H1 (cell line): ENCODE results near the gene LDLRAD4. TPM values are rescaled to one million over a fixed set of nuclear protein-coding genes. Genes with fewer than 3 reads are reported as not detected.

Source experiments
- CTCF ChIA-PET: fragments of 300-600 bp; sonication (Branson Sonifier 250); formaldehyde crosslinking; loops from one replicate; lab custom pipeline; 2021; ENCODE audit not compliant: partially characterized antibody; lab: Charles Lee
- POLR2A ChIA-PET: fragments of 300-600 bp; sonication (Branson Sonifier 250); formaldehyde crosslinking; loops from one replicate; lab custom pipeline; 2021; ENCODE audit warnings: inconsistent platforms; ENCODE audit not compliant: partially characterized antibody; lab: Charles Lee
- DNase-seq, 2 experiments: peaks; one replicate each; pipeline versions ENCODE4 v3.0.0 to v3.0.0-alpha.2; 2010 to 2022; ENCODE audit warnings: low spot score in 2 of 2, low read depth in 1 of 2, mixed read lengths in 1 of 2
- FAIRE-seq: peaks from 2 replicates; lab custom pipeline; 2011; peaks lifted over from hg19 to GRCh38; lab: Jason Lieb, UNC
- H2AFZ ChIP-seq: 2 replicates; pipeline ENCODE4 v1.8.1; 2012; ENCODE audit warnings: low read length, inconsistent platforms
- H2AK5ac ChIP-seq: 2 replicates; pipeline ENCODE4 v1.6.1; 2013; ENCODE audit warnings: low read depth, low read length
- H2BK120ac ChIP-seq: replicated peaks from 2 replicates; pipeline ENCODE3; 2013; ENCODE audit warnings: low read depth, low read length, inconsistent platforms
- H2BK12ac ChIP-seq: 2 replicates; pipeline ENCODE4 v1.6.1; 2013; ENCODE audit warnings: low read depth, low read length
- H2BK15ac ChIP-seq: 2 replicates; pipeline ENCODE4 v1.6.1; 2013; ENCODE audit warnings: low read length
- H2BK20ac ChIP-seq: 2 replicates; pipeline ENCODE4 v1.6.1; 2013; ENCODE audit warnings: low read length
- H2BK5ac ChIP-seq: 2 replicates; pipeline ENCODE4 v1.6.1; 2013; ENCODE audit warnings: low read depth, low read length
- H3K14ac ChIP-seq: 2 replicates; pipeline ENCODE4 v1.6.1; 2013; ENCODE audit warnings: inconsistent platforms; ENCODE audit not compliant: insufficient read length
- H3K18ac ChIP-seq: 2 replicates; pipeline ENCODE4 v1.6.1; 2013; ENCODE audit warnings: low read length; ENCODE audit errors: extremely low read depth
- H3K23ac ChIP-seq: 2 replicates; pipeline ENCODE4 v1.6.1; 2013; ENCODE audit warnings: inconsistent platforms; ENCODE audit not compliant: insufficient read length
- H3K23me2 ChIP-seq: 2 replicates; pipeline ENCODE4 v1.6.1; 2013; ENCODE audit warnings: low read depth, low read length
- H3K27ac ChIP-seq: 2 replicates; pipeline ENCODE4 v1.6.1; 2011; ENCODE audit warnings: low read depth, low read length, inconsistent platforms
- H3K27me3 ChIP-seq, 4 experiments: replicated peaks in 1 of 4; 1 replicate in 1 of 4; 2 replicates in 3 of 4; pipeline versions ENCODE4 v1.6.1 to v1.8.1; 2011 to 2013; ENCODE audit warnings: low read length in 3 of 4, mild to moderate bottlenecking in 3 of 4, inconsistent platforms in 2 of 4, mixed read lengths in 2 of 4, moderate library complexity in 1 of 4; ENCODE audit not compliant: control insufficient read depth in 3 of 4, insufficient read depth in 3 of 4; ENCODE audit errors: extremely low read depth in 1 of 4
- H3K36me3 ChIP-seq, 4 experiments: 2 replicates each; pipeline versions ENCODE4 v1.6.1 to v1.8.1; 2011 to 2013; ENCODE audit warnings: mild to moderate bottlenecking in 4 of 4, low read length in 3 of 4, moderate library complexity in 2 of 4, control low read depth in 1 of 4, inconsistent platforms in 1 of 4; ENCODE audit not compliant: insufficient read depth in 4 of 4, control insufficient read depth in 2 of 4
- H3K4ac ChIP-seq: replicated peaks from 2 replicates; pipeline ENCODE3; 2013; ENCODE audit warnings: low read length, low read depth, mixed read lengths, inconsistent platforms; ENCODE audit not compliant: insufficient read length
- H3K4me1 ChIP-seq, 4 experiments: replicated peaks in 1 of 4; 1 replicate in 1 of 4; 2 replicates in 3 of 4; pipeline versions ENCODE4 v1.6.1 to v1.8.1; 2011 to 2013; ENCODE audit warnings: low read length in 3 of 4, inconsistent platforms in 2 of 4, mixed read lengths in 1 of 4; ENCODE audit not compliant: insufficient read depth in 4 of 4, control insufficient read depth in 3 of 4
- H3K4me2 ChIP-seq, 2 experiments: 2 replicates each; pipeline versions ENCODE4 v1.6.1 to v1.8.1; 2011 to 2013; ENCODE audit warnings: low read depth in 2 of 2, low read length in 2 of 2, control low read depth in 1 of 2, inconsistent platforms in 1 of 2, mild to moderate bottlenecking in 1 of 2; ENCODE audit not compliant: insufficient read depth in 1 of 2
- H3K4me3 ChIP-seq, 4 experiments: fragments of 200-600, 300-600 bp in 1 of 4; sonication (generic), shearing (Covaris generic), sonication (Bioruptor Twin) in 1 of 4; 2 replicates each; pipeline versions ENCODE4 v1.5.1 to v1.8.1; 2011 to 2016; ENCODE audit warnings: low read length in 4 of 4, low read depth in 3 of 4, control low read depth in 2 of 4, inconsistent platforms in 2 of 4, mild to moderate bottlenecking in 2 of 4, mixed read lengths in 1 of 4, moderate library complexity in 1 of 4; ENCODE audit not compliant: insufficient read depth in 2 of 4; ENCODE audit errors: extremely low read depth in 1 of 4
- H3K56ac ChIP-seq: replicated peaks from 2 replicates; pipeline ENCODE3; 2013; ENCODE audit warnings: low read depth, mild to moderate bottlenecking, mixed read lengths, low read length, inconsistent platforms; ENCODE audit not compliant: insufficient read length
- H3K79me1 ChIP-seq: 2 replicates; pipeline ENCODE4 v1.6.1; 2013; ENCODE audit warnings: low read depth, low read length, control low read depth
- H3K79me2 ChIP-seq, 2 experiments: 2 replicates each; pipeline versions ENCODE4 v1.6.1 to v1.8.1; 2012 to 2013; ENCODE audit warnings: low read length in 2 of 2, mild to moderate bottlenecking in 2 of 2, inconsistent platforms in 1 of 2; ENCODE audit not compliant: insufficient read depth in 2 of 2, control insufficient read depth in 1 of 2
- H3K9ac ChIP-seq, 4 experiments: replicated peaks in 1 of 4; 1 replicate in 1 of 4; 2 replicates in 3 of 4; pipeline versions ENCODE4 v1.6.1 to v1.8.1; 2011 to 2013; ENCODE audit warnings: low read depth in 3 of 4, low read length in 3 of 4, control low read depth in 2 of 4, mild to moderate bottlenecking in 2 of 4, moderate library complexity in 2 of 4, inconsistent platforms in 1 of 4; ENCODE audit errors: extremely low read depth in 1 of 4
- H3K9me3 ChIP-seq, 2 experiments: 2 replicates each; pipeline versions ENCODE4 v1.6.1 to v1.8.1; 2012 to 2013; ENCODE audit warnings: mild to moderate bottlenecking in 2 of 2, moderate library complexity in 2 of 2, control low read depth in 1 of 2, inconsistent platforms in 1 of 2, low read depth in 1 of 2, low read length in 1 of 2, mixed read lengths in 1 of 2; ENCODE audit not compliant: insufficient read depth in 2 of 2
- H4K20me1 ChIP-seq, 2 experiments: replicated peaks in 1 of 2; 2 replicates each; pipeline versions ENCODE3 to v1.8.1; 2011 to 2013; ENCODE audit warnings: inconsistent platforms in 2 of 2, low read length in 2 of 2, mild to moderate bottlenecking in 1 of 2; ENCODE audit not compliant: insufficient read depth in 2 of 2, control insufficient read depth in 1 of 2
- H4K5ac ChIP-seq: 2 replicates; pipeline ENCODE4 v1.6.1; 2013; ENCODE audit warnings: low read length, low read depth, mixed read lengths, inconsistent platforms; ENCODE audit not compliant: insufficient read length
- H4K8ac ChIP-seq: 2 replicates; pipeline ENCODE4 v1.8.0; 2013; ENCODE audit warnings: mild to moderate bottlenecking, moderate library complexity, low read length, inconsistent platforms; ENCODE audit not compliant: insufficient read depth; ENCODE audit errors: extremely low read depth
- H4K91ac ChIP-seq: replicated peaks from 2 replicates; pipeline ENCODE3; 2013; ENCODE audit warnings: low read length, mixed read lengths, inconsistent platforms; ENCODE audit not compliant: insufficient read length
- FOSL1 ChIP-seq: IDR thresholded peaks from 2 replicates; pipeline ENCODE4 v1.6.1; 2011; ENCODE audit warnings: mild to moderate bottlenecking, low read depth, low read length, moderate library complexity; ENCODE audit not compliant: insufficient read depth
- POLR2AphosphoS5 ChIP-seq: IDR thresholded peaks from 2 replicates; pipeline ENCODE4 v1.6.1; 2011; ENCODE audit warnings: low read depth, low read length
- TEAD4 ChIP-seq: IDR thresholded peaks from 2 replicates; pipeline ENCODE4 v1.6.1; 2012; ENCODE audit warnings: low read depth, low read length, inconsistent platforms, mixed read lengths
- WGBS, 2 experiments: shearing (Covaris generic) in 1 of 2; methylation state at CpG; one replicate each; pipeline versions ENCODE4 v1.1.6 to v1.1.7; 2013 to 2015; ENCODE audit warnings: low lambda C conversion rate in 2 of 2, mixed read lengths in 2 of 2, inconsistent platforms in 1 of 2, low coverage in 1 of 2, missing lambda C conversion rate in 1 of 2; ENCODE audit not compliant: insufficient replicate concordance in 2 of 2, insufficient coverage in 1 of 2, insufficient read length in 1 of 2; ENCODE audit errors: extremely low coverage in 1 of 2, missing lambda C conversion rate in 1 of 2; 5-methylcytosine and 5-hydroxymethylcytosine counted together
- polyA plus RNA-seq, 7 experiments: library from polyadenylated mRNA; depleted of rRNA in 3 of 7; stranded (reverse) in 5 of 7; unstranded in 2 of 7; fragments of >200 nt in 5 of 7; fragments of 200-250 nt in 2 of 7; gene quantifications; 1 replicate in 5 of 7; 2 replicates in 1 of 7; 4 replicates in 1 of 7; pipeline versions ENCODE4 v1.2.1 to v1.2.3, GENCODE V29; 2011 to 2013; ENCODE audit warnings: missing spikeins in 2 of 7, mixed read lengths in 2 of 7
- total RNA-seq: library from RNA; stranded (reverse); fragmentation: NEBNext Ultra II Directional; extraction: Animal tissue kit (Norgen Biotek cat#: 25700); gene quantifications from 2 replicates; pipeline ENCODE4 v1.2.1, GENCODE V29; 2021

The LDLRAD4 gene
- total and polyA plus RNA-seq, 2 of the 8 experiments (the other 6 are each of a cell fraction or from before 2014, with no cell fraction given), result 0.77 to 1.4 TPM

DNA sequence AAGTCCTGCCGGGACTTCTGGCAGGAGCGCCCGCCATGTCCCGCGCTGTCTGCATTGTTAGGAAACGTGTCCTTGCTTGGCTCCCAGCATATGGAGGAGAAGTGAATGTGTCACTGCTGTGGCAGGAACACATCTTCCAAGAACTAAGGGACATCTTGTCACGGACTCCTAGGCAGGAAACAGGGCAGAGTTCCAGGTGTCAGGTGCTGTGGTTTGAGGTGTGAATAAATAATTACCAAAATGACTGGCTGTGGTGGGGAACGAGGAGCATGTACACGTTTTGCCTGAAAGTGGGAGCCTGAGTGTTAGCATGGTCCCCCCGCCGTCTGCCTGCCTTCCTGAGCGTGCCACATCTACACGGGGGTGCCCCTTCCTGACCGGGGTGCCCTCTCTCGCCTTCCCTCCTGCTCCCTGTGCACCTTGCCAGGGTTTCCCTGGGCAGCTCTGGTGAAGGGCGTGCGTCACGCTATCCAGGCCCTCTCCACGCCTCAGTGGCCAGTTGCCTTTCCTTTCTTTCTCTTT is 237.5 kb downstream of the LDLRAD4 start:
- H4K20me1 ChIP-seq, result no peaks in the 10 kb centered on the region
- H3K23me2 ChIP-seq, result no peaks in the 10 kb centered on the region
- H3K27ac ChIP-seq, result no peak overlapping the region
- no peak overlapping the region for H3K56ac ChIP-seq
- no peaks in the 10 kb centered on the region for H3K36me3 ChIP-seq
- no peak overlapping the region for H3K18ac ChIP-seq
- no peak overlapping the region for H3K4me2 ChIP-seq
- no peak for FAIRE-seq
- H3K4ac ChIP-seq, result no peak overlapping the region
- no peak for TF ChIP-seq TEAD4
- no peak for TF ChIP-seq FOSL1
- no peak for TF ChIP-seq POLR2AphosphoS5
- H2BK5ac ChIP-seq, result no peak overlapping the region
- CTCF ChIA-PET, result no interaction called here
- H3K14ac ChIP-seq, result no peak overlapping the region
- WGBS, 2 experiments, result 89% methylated on average over 19 of the region's 19 CpGs; no CpG with 5 or more reads in 1 of the 2 experiments
- H4K5ac ChIP-seq, result no peak overlapping the region
- no peak overlapping the region for H3K4me3 ChIP-seq
- H2BK120ac ChIP-seq, result no peak overlapping the region
- no peaks in the 10 kb centered on the region for H3K9me3 ChIP-seq
- no peak overlapping the region for H4K8ac ChIP-seq
- H2BK15ac ChIP-seq, result no peak overlapping the region
- no peaks in the 10 kb centered on the region for H3K79me1 ChIP-seq
- no peak overlapping the region for H4K91ac ChIP-seq
- peaks cover 3 to 22% (median 12%) of the 10 kb centered on the region in 4 experiments for H3K4me1 ChIP-seq
- H2BK20ac ChIP-seq, result no peak overlapping the region
- no peak overlapping the region for H2BK12ac ChIP-seq
- H3K23ac ChIP-seq, result no peak overlapping the region
- H2AK5ac ChIP-seq, result no peak overlapping the region
- no peak for DNase-seq
- H3K79me2 ChIP-seq, result no peaks in the 10 kb centered on the region
- H3K9ac ChIP-seq, result no peak overlapping the region
- POLR2A ChIA-PET, result interaction anchor here (0.6 kb wide), 1 partner anchor 1423 kb away, joined by 3 read pairs; no protein-coding TSS in a partner anchor
- no peak overlapping the region for H2AFZ ChIP-seq
- H3K27me3 ChIP-seq, result peaks cover 0 to 5% (median 1%) of the 10 kb centered on the region in 4 experiments; a peak in 1 of 7 replicates
